ENCODE data around the gene HBE1. TPM values are rescaled to one million over a fixed set of nuclear protein-coding genes. Genes with fewer than 3 reads are reported as not detected.

Gene HBE1
- total and polyA plus RNA-seq, 4 donors = 2.1 to 14.6 TPM; not detected in 2

GRCh38 chr11:5237420-5237819 lies 32.3 kb downstream of the HBE1 start:
- Histone ChIP-seq H3K4me3 (no peak overlapping the region), H3K9me3 (ENCODE audit: control insufficient read depth in 4 of 4, insufficient read depth in 3 of 4, low read length in 3 of 4) (no peaks in the 10 kb centered on the region), H3K27ac (ENCODE audit: low read depth in 1 of 2, low read length in 1 of 2) (no peak overlapping the region), H3K9ac (ENCODE audit: insufficient read depth in 1 of 2, low read length in 2 of 2) (no peak overlapping the region), H3K36me3 (ENCODE audit: control insufficient read depth in 4 of 4, insufficient read depth in 4 of 4, low read length in 4 of 4) (no peaks in the 10 kb centered on the region), H3K27me3 (ENCODE audit: control insufficient read depth in 3 of 3, insufficient read depth in 3 of 3, low read length in 2 of 3) (peaks cover 0 to 4% (median 0%) of the 10 kb centered on the region in 3 donors), H3K4me1 (ENCODE audit: control insufficient read depth in 5 of 5, insufficient read depth in 5 of 5, low read length in 5 of 5) (no peaks in the 10 kb centered on the region)
- 40 to 72% methylated on average over 2 of the region's 2 CpGs for WGBS, 2 donors
- TF ChIP-seq CTCF (IDR thresholded peaks at IDR 0.05; ENCODE audit: control extremely low read depth, extremely low read depth) = no peak
- DNase-seq (no peak), ATAC-seq (ENCODE audit: insufficient read depth, low FRiP score) (no peak)

DNA sequence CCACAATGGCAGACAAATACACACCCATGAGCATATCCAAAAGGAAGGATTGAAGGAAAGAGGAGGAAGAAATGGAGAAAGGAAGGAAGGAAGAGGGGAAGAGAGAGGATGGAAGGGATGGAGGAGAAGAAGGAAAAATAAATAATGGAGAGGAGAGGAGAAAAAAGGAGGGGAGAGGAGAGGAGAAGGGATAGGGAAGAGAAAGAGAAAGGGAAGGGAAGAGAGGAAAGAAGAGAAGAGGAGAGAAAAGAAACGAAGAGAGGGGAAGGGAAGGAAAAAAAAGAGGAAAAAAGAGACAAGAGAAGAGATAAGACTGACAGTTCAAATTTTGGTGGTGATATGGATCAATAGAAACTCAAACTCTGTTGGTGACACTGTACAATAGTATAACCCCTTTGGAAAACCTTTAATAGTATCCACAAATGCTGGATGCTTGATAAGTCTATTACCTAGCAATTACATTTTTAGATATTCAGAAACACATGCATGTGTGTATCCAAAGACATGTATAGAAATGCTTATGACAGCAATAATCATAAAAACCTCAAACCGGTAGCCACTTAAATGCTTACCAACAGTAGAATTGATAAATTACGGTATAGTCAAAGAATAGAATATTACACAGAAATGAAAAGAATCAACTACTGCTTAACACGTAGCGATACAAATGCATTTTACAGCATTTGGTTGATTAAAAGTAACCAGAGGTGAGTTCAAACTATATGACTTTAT lies 34.2 kb downstream of the HBE1 start:
- Histone ChIP-seq H3K27ac (ENCODE audit: low read depth in 1 of 2, low read length in 1 of 2) (no peak overlapping the region), H3K9me3 (ENCODE audit: control insufficient read depth in 4 of 4, insufficient read depth in 3 of 4, low read length in 3 of 4) (no peaks in the 10 kb centered on the region), H3K36me3 (ENCODE audit: control insufficient read depth in 4 of 4, insufficient read depth in 4 of 4, low read length in 4 of 4) (no peaks in the 10 kb centered on the region), H3K27me3 (ENCODE audit: control insufficient read depth in 3 of 3, insufficient read depth in 3 of 3, low read length in 2 of 3) (no peaks in the 10 kb centered on the region), H3K4me1 (ENCODE audit: control insufficient read depth in 5 of 5, insufficient read depth in 5 of 5, low read length in 5 of 5) (no peaks in the 10 kb centered on the region), H3K4me3 (no peak overlapping the region), H3K9ac (ENCODE audit: insufficient read depth in 1 of 2, low read length in 2 of 2) (no peak overlapping the region)
- 87 to 88% methylated on average over 5 of the region's 5 CpGs for WGBS, 2 donors
- ATAC-seq (ENCODE audit: insufficient read depth, low FRiP score) = no peak
- no peak for DNase-seq
- TF ChIP-seq CTCF (IDR thresholded peaks at IDR 0.05; ENCODE audit: control extremely low read depth, extremely low read depth) = no peak

DNA sequence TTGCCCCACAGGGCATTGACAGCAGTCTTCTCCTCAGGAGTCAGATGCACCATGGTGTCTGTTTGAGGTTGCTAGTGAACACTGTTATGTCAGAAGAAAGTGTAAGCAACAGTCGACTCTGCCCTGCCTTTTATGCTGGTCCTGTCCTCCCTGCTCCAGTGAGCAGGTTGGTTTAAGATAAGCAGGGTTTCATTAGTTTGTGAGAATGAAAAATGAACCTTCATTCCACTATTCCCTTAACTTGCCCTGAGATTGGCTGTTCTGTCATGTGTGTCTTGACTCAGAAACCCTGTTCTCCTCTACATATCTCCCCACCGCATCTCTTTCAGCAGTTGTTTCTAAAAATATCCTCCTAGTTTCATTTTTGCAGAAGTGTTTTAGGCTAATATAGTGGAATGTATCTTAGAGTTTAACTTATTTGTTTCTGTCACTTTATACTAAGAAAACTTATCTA lies 35.3 kb downstream of the HBE1 start, which contains the start of gene HBD:
Gene HBD, minus strand, starts transcription at position 103 of the 454 bp plus-strand sequence. Its CDS starts 50 bp downstream, at position 53.
- TF ChIP-seq CTCF (IDR thresholded peaks at IDR 0.05; ENCODE audit: control extremely low read depth, extremely low read depth) = no peak
- Histone ChIP-seq H3K9ac (ENCODE audit: insufficient read depth in 1 of 2, low read length in 2 of 2) (no peak within 1 kb of the TSS), H3K9me3 (ENCODE audit: control insufficient read depth in 4 of 4, insufficient read depth in 3 of 4, low read length in 3 of 4) (no peaks in the 10 kb centered on the region), H3K4me3 (no peak within 1 kb of the TSS), H3K27me3 (ENCODE audit: control insufficient read depth in 3 of 3, insufficient read depth in 3 of 3, low read length in 2 of 3) (no peaks in the 10 kb centered on the region), H3K4me1 (ENCODE audit: control insufficient read depth in 5 of 5, insufficient read depth in 5 of 5, low read length in 5 of 5) (no peaks in the 10 kb centered on the region), H3K36me3 (ENCODE audit: control insufficient read depth in 4 of 4, insufficient read depth in 4 of 4, low read length in 4 of 4) (no peaks in the 10 kb centered on the region), H3K27ac (ENCODE audit: low read depth in 1 of 2, low read length in 1 of 2) (no peak within 1 kb of the TSS)
- ATAC-seq (ENCODE audit: insufficient read depth, low FRiP score) (no peak), DNase-seq (no peak)
- WGBS, 2 donors = 19 to 22% methylated on average over 2 of the region's 2 CpGs

Data from lung (tissue), 12 donors.